Fibroblast of the aortic adventitia (primary cell): Measurements from ENCODE around the gene KHNYN. TPM values are rescaled to one million over a fixed set of nuclear protein-coding genes. Genes with fewer than 3 reads are reported as not detected.
A peak's percentile ranks its signal among the peaks of the same experiment; 100 is the strongest.

Experiments
- DNase-seq: peaks from one replicate; pipeline ENCODE4 v3.0.0-alpha.2; 2010; ENCODE audit warnings: low read depth
- H3K4me3 ChIP-seq: 2 replicates; pipeline ENCODE4 v1.5.1; 2011; ENCODE audit warnings: low read depth, mild to moderate bottlenecking, control low read depth, low read length, moderate library complexity
- total RNA-seq: library from RNA; depleted of rRNA; stranded (reverse); fragments of >200 nt; gene quantifications from 2 replicates; pipeline ENCODE4 v1.2.3, GENCODE V29; 2012; ENCODE audit warnings: low replicate concordance
- TF ChIP-seq, protein P1 (sequence below): IDR thresholded peaks from 2 replicates; pipeline ENCODE4 v1.5.1; 2011; ENCODE audit warnings: mild to moderate bottlenecking, low read length, control low read depth, inconsistent platforms; ENCODE audit not compliant: insufficient read depth

The KHNYN gene
- total RNA-seq, 1 donor = 39.8 TPM

GRCh38 chr14:24435998-24436354 is 6.2 kb downstream of the KHNYN start:
- TF ChIP-seq, protein P1, sequence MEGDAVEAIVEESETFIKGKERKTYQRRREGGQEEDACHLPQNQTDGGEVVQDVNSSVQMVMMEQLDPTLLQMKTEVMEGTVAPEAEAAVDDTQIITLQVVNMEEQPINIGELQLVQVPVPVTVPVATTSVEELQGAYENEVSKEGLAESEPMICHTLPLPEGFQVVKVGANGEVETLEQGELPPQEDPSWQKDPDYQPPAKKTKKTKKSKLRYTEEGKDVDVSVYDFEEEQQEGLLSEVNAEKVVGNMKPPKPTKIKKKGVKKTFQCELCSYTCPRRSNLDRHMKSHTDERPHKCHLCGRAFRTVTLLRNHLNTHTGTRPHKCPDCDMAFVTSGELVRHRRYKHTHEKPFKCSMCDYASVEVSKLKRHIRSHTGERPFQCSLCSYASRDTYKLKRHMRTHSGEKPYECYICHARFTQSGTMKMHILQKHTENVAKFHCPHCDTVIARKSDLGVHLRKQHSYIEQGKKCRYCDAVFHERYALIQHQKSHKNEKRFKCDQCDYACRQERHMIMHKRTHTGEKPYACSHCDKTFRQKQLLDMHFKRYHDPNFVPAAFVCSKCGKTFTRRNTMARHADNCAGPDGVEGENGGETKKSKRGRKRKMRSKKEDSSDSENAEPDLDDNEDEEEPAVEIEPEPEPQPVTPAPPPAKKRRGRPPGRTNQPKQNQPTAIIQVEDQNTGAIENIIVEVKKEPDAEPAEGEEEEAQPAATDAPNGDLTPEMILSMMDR = no peak
- DNase-seq = no peak
- H3K4me3 ChIP-seq = no peak overlapping the region

DNA sequence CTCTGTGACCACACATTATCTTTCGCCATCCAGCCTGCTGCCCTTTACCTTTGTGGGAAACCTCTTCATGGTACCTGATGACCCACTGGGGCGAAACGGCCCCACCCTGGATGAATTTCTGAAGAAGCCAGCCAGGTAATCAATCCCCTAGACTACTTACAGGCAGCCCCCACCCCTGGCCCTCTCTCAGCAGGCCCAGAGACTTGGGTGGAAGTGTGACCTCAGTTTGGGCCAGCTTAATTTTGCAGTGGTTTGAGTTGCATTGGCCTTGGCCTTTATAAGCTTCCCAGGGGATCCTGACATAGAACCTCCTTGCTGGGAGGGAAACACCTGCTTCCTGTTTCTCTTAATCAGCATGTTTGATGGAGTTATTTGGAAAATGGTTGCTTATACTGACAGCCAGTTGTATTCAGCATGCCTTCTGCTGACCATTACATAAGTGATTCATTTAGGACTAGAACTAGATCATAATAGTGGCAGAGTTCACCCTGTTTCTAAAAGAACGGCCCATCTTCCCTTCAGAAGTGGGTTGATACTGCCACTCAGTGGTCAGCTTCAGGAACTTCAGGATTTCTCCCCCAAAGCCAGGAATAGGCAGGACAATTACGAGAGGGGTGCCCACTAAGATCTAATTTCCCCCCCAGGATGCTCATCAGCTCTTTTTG is 6.7 kb downstream of the KHNYN start:
- no peak overlapping the region for H3K4me3 ChIP-seq
- DNase-seq = peak; percentile 91
- TF ChIP-seq, protein P1 = peak; percentile 80

GRCh38 chr14:24437020-24437735 is 7.4 kb downstream of the KHNYN start:
- TF ChIP-seq, protein P1 = no peak
- no peak overlapping the region for H3K4me3 ChIP-seq
- DNase-seq = no peak

DNA sequence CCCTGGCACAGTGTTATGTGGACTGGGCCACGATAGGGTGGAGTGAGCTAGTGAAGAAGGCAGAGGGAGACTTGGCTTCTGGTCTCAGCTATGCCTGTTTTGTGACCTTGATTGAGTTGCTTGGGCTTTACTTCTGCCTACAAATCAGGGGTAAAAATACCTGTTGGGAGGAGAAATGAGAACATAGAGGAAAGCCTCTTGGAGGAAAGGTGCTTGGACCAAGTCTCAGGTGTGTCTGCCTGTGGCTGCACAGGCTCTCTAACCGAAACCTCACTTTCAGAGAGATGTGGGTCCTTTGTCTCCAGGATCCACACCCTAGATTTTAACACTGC is 7.9 kb downstream of the KHNYN start:
- H3K4me3 ChIP-seq = no peak overlapping the region
- no peak for DNase-seq
- TF ChIP-seq, protein P1 = no peak

DNA sequence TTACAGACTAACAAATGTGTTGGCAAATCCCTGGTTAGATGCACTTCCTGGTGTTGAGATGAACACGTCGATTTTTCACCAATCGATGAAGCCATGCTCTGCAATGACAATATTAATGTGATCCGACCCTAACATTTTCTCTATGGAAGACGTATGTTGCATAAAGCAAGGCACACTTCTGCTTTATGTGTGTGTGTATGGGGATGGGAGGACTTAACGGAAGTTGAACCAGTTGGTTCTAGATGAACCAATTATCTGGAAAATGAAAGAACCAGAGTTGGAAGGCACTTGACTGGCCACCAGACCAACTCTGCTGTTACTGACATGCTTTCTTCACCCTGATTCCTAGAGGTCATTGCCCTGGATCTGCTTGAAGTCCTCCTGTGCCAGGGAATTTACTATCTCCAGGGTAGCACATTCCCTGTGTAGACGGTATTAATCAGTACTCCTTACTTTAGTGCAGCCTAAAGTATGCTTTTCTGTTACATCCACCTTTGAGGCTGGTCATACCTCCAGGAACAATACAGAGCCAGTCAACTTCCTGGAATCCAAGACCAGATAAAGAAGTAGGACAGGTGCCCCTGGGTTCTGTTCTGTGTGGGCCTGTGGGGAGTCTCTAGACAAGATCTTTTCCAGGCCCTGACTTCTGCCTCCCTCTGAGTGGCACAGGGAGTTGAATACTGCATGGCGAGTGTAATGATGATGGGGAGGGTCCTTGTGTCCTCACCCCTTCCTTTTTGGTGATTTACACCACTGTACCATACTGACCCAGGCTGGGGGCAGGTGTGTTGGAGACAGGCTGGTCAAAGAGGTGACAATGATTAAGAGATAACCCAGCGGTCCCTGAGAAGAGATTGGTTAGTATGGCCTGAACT is 8.7 kb downstream of the KHNYN start:
- DNase-seq = no peak
- TF ChIP-seq, protein P1 = no peak
- no peak overlapping the region for H3K4me3 ChIP-seq

DNA sequence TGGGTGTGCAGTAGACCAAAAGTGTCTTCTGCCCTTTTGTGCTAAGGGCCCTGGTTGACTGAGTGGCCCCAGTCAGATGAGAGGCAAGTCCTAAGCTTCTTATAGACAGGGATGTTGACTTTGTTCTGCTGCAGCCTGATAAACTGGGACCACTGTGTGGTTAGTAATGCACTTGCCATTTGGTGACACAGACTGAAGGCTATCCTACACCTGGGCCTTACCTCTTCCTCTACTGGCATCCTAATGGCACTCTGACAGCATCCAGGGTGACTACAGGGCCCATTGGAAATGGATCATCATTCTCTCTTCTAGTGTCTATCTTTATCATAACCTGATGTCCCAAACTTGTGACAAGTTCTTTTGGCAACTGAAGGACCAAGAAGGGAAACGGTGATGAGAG is 9.5 kb downstream of the KHNYN start:
- no peak overlapping the region for H3K4me3 ChIP-seq
- DNase-seq = no peak
- TF ChIP-seq, protein P1 = no peak
